HEK293 (cell line): Measurements from ENCODE around the gene TP53AIP1.

Experiments
- HOXA7 ChIP-seq: sonication (generic); formaldehyde crosslinking; IDR thresholded peaks from 2 replicates; pipeline ENCODE4 v1.8.1; 2022; ENCODE audit warnings: missing genetic modification reagents, borderline replicate concordance
- IKZF3 ChIP-seq: fragments of 450-650 bp; IDR thresholded peaks from 2 replicates; pipeline ENCODE4 v1.5.0; 2018; ENCODE audit warnings: missing biosample characterization, mild to moderate bottlenecking, missing genetic modification characterization, moderate library complexity
- SALL2 ChIP-seq: fragments of 450-650 bp; formaldehyde crosslinking; IDR thresholded peaks from 2 replicates; pipeline ENCODE4 v1.5.0; 2017; ENCODE audit warnings: missing biosample characterization, mild to moderate bottlenecking, missing genetic modification characterization, borderline replicate concordance
- SETDB1 ChIP-seq: IDR thresholded peaks from one replicate; pipeline ENCODE4 v1.6.1; 2017; ENCODE audit warnings: mild to moderate bottlenecking, low read length, moderate library complexity, mixed read lengths; ENCODE audit not compliant: insufficient read length
- YY1 ChIP-seq: fragments of 450-650 bp; formaldehyde crosslinking; IDR thresholded peaks from 2 replicates; pipeline ENCODE4 v1.5.1; 2018; ENCODE audit warnings: missing biosample characterization, missing genetic modification characterization
- ZBTB1 ChIP-seq: fragments of 450-650 bp; formaldehyde crosslinking; IDR thresholded peaks from 2 replicates; pipeline ENCODE4 v1.5.1; 2016; ENCODE audit warnings: missing biosample characterization, missing genetic modification characterization
- ZBTB17 ChIP-seq: fragments of 450-650 bp; formaldehyde crosslinking; IDR thresholded peaks from 2 replicates; pipeline ENCODE4 v1.5.1; 2016; ENCODE audit warnings: missing biosample characterization, missing genetic modification characterization
- ZNF169 ChIP-seq: fragments of 450-650 bp; formaldehyde crosslinking; IDR thresholded peaks from 2 replicates; pipeline ENCODE4 v1.5.1; 2016; ENCODE audit warnings: missing biosample characterization, missing genetic modification characterization
- ZNF548 ChIP-seq: fragments of 450-650 bp; formaldehyde crosslinking; IDR thresholded peaks from 2 replicates; pipeline ENCODE4 v1.5.1; 2016; ENCODE audit warnings: missing biosample characterization, missing genetic modification characterization
- ZNF624 ChIP-seq: fragments of 450-650 bp; formaldehyde crosslinking; IDR thresholded peaks from 2 replicates; pipeline ENCODE4 v1.5.1; 2017; ENCODE audit warnings: missing biosample characterization, missing genetic modification characterization
- TF ChIP-seq, protein P1 (sequence below): fragments of 450-650 bp; formaldehyde crosslinking; IDR thresholded peaks from 2 replicates; pipeline ENCODE4 v1.5.1; 2016; ENCODE audit warnings: missing biosample characterization, missing genetic modification characterization, borderline replicate concordance
- TF ChIP-seq, protein P2 (sequence below): fragments of 450-650 bp; formaldehyde crosslinking; IDR thresholded peaks from 2 replicates; pipeline ENCODE4 v1.5.1; 2016; ENCODE audit warnings: missing biosample characterization, missing genetic modification characterization
- TF ChIP-seq, protein P3 (sequence below): fragments of 450-650 bp; formaldehyde crosslinking; IDR thresholded peaks from 2 replicates; pipeline ENCODE4 v1.5.1; 2016; ENCODE audit warnings: missing biosample characterization, missing genetic modification characterization, borderline replicate concordance
- TF ChIP-seq, protein P4 (sequence below): fragments of 450-650 bp; formaldehyde crosslinking; conservative IDR thresholded peaks from 2 replicates; pipeline ENCODE4 v1.5.1; 2016; ENCODE audit warnings: low read depth, missing biosample characterization, missing genetic modification characterization

The TP53AIP1 gene

DNA sequence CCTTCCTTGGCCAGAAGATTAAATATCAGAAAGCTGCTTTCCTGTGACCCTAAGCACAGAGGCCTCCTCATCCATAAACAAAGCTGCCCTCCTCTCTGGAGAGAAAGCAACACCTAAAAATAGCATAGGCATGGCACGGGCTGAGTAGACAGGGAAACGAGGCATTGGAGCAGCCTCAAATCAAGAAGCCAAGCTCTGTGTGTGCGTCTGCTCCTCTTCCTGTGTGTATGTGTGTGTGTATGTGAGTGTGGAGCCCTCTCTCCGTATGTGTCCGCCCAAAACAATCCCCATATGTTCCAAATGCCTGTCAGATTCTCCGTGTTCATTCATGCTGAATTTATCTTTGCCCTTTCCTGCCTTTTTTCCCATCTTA lies 27.5 kb downstream of the TP53AIP1 start (continued):
- TF ChIP-seq, protein P1, sequence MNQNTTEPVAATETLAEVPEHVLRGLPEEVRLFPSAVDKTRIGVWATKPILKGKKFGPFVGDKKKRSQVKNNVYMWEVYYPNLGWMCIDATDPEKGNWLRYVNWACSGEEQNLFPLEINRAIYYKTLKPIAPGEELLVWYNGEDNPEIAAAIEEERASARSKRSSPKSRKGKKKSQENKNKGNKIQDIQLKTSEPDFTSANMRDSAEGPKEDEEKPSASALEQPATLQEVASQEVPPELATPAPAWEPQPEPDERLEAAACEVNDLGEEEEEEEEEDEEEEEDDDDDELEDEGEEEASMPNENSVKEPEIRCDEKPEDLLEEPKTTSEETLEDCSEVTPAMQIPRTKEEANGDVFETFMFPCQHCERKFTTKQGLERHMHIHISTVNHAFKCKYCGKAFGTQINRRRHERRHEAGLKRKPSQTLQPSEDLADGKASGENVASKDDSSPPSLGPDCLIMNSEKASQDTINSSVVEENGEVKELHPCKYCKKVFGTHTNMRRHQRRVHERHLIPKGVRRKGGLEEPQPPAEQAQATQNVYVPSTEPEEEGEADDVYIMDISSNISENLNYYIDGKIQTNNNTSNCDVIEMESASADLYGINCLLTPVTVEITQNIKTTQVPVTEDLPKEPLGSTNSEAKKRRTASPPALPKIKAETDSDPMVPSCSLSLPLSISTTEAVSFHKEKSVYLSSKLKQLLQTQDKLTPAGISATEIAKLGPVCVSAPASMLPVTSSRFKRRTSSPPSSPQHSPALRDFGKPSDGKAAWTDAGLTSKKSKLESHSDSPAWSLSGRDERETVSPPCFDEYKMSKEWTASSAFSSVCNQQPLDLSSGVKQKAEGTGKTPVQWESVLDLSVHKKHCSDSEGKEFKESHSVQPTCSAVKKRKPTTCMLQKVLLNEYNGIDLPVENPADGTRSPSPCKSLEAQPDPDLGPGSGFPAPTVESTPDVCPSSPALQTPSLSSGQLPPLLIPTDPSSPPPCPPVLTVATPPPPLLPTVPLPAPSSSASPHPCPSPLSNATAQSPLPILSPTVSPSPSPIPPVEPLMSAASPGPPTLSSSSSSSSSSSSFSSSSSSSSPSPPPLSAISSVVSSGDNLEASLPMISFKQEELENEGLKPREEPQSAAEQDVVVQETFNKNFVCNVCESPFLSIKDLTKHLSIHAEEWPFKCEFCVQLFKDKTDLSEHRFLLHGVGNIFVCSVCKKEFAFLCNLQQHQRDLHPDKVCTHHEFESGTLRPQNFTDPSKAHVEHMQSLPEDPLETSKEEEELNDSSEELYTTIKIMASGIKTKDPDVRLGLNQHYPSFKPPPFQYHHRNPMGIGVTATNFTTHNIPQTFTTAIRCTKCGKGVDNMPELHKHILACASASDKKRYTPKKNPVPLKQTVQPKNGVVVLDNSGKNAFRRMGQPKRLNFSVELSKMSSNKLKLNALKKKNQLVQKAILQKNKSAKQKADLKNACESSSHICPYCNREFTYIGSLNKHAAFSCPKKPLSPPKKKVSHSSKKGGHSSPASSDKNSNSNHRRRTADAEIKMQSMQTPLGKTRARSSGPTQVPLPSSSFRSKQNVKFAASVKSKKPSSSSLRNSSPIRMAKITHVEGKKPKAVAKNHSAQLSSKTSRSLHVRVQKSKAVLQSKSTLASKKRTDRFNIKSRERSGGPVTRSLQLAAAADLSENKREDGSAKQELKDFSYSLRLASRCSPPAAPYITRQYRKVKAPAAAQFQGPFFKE = no peak
- TF ChIP-seq ZBTB17 (tag by site-specific recombination) (no peak), ZNF624 (tag by site-specific recombination) (no peak), ZNF548 (no peak), YY1 (no peak), IKZF3 (no peak), ZBTB1 (tag by site-specific recombination) (no peak), SETDB1 (no peak), SALL2 (no peak), ZNF169 (tag by site-specific recombination) (no peak), HOXA7 (CRISPR knock-in tag) (no peak)
- TF ChIP-seq, protein P2, sequence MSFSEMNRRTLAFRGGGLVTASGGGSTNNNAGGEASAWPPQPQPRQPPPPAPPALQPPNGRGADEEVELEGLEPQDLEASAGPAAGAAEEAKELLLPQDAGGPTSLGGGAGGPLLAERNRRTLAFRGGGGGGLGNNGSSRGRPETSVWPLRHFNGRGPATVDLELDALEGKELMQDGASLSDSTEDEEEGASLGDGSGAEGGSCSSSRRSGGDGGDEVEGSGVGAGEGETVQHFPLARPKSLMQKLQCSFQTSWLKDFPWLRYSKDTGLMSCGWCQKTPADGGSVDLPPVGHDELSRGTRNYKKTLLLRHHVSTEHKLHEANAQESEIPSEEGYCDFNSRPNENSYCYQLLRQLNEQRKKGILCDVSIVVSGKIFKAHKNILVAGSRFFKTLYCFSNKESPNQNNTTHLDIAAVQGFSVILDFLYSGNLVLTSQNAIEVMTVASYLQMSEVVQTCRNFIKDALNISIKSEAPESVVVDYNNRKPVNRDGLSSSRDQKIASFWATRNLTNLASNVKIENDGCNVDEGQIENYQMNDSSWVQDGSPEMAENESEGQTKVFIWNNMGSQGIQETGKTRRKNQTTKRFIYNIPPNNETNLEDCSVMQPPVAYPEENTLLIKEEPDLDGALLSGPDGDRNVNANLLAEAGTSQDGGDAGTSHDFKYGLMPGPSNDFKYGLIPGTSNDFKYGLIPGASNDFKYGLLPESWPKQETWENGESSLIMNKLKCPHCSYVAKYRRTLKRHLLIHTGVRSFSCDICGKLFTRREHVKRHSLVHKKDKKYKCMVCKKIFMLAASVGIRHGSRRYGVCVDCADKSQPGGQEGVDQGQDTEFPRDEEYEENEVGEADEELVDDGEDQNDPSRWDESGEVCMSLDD (tag by site-specific recombination) = no peak
- TF ChIP-seq, protein P3, sequence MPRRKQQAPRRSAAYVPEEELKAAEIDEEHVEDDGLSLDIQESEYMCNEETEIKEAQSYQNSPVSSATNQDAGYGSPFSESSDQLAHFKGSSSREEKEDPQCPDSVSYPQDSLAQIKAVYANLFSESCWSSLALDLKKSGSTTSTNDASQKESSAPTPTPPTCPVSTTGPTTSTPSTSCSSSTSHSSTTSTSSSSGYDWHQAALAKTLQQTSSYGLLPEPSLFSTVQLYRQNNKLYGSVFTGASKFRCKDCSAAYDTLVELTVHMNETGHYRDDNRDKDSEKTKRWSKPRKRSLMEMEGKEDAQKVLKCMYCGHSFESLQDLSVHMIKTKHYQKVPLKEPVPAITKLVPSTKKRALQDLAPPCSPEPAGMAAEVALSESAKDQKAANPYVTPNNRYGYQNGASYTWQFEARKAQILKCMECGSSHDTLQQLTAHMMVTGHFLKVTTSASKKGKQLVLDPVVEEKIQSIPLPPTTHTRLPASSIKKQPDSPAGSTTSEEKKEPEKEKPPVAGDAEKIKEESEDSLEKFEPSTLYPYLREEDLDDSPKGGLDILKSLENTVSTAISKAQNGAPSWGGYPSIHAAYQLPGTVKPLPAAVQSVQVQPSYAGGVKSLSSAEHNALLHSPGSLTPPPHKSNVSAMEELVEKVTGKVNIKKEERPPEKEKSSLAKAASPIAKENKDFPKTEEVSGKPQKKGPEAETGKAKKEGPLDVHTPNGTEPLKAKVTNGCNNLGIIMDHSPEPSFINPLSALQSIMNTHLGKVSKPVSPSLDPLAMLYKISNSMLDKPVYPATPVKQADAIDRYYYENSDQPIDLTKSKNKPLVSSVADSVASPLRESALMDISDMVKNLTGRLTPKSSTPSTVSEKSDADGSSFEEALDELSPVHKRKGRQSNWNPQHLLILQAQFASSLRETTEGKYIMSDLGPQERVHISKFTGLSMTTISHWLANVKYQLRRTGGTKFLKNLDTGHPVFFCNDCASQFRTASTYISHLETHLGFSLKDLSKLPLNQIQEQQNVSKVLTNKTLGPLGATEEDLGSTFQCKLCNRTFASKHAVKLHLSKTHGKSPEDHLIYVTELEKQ (tag by site-specific recombination) = no peak
- TF ChIP-seq, protein P4, sequence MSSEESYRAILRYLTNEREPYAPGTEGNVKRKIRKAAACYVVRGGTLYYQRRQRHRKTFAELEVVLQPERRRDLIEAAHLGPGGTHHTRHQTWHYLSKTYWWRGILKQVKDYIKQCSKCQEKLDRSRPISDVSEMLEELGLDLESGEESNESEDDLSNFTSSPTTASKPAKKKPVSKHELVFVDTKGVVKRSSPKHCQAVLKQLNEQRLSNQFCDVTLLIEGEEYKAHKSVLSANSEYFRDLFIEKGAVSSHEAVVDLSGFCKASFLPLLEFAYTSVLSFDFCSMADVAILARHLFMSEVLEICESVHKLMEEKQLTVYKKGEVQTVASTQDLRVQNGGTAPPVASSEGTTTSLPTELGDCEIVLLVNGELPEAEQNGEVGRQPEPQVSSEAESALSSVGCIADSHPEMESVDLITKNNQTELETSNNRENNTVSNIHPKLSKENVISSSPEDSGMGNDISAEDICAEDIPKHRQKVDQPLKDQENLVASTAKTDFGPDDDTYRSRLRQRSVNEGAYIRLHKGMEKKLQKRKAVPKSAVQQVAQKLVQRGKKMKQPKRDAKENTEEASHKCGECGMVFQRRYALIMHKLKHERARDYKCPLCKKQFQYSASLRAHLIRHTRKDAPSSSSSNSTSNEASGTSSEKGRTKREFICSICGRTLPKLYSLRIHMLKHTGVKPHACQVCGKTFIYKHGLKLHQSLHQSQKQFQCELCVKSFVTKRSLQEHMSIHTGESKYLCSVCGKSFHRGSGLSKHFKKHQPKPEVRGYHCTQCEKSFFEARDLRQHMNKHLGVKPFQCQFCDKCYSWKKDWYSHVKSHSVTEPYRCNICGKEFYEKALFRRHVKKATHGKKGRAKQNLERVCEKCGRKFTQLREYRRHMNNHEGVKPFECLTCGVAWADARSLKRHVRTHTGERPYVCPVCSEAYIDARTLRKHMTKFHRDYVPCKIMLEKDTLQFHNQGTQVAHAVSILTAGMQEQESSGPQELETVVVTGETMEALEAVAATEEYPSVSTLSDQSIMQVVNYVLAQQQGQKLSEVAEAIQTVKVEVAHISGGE = no peak
